ENCODE data around the gene OGFOD2. TPM values are rescaled to one million over a fixed set of nuclear protein-coding genes. Genes with fewer than 3 reads are reported as not detected.
A peak's percentile ranks its signal among the peaks of the same experiment; 100 is the strongest.

OGFOD2 gene
- total and polyA plus RNA-seq, 9 of the 15 experiments (the other 6 are each of a cell fraction or from before 2014, with no cell fraction given), result 1.4 to 111 (median 18.5) TPM

- TF ChIP-seq CBFA2T3 (IDR thresholded peaks at IDR 0.05) (no peak), ZNF76 (CRISPR knock-in tag; IDR thresholded peaks at IDR 0.05; ENCODE audit: borderline replicate concordance) (peak; percentile 78; the same call in 1 of the 2 replicates), ELF1 (tag; IDR thresholded peaks at IDR 0.05) (no peak; the same call in 1 of the 2 replicates), SLC30A9 (CRISPR knock-in tag; IDR thresholded peaks at IDR 0.05) (no peak), ZNF274 (IDR thresholded peaks at IDR 0.05; ENCODE audit: borderline replicate concordance, low read depth, low read length) (no peak), ZNF764 (CRISPR knock-in tag; IDR thresholded peaks at IDR 0.05; ENCODE audit: low read depth) (no peak), SIN3A (IDR thresholded peaks at IDR 0.05; ENCODE audit: borderline replicate concordance in 2 of 2, control insufficient read depth in 1 of 2, low read depth in 2 of 2, low read length in 2 of 2) (peak in 1 of 2 experiments; percentile 75; a peak in 2 of 4 replicates), ZNF354B (CRISPR knock-in tag; IDR thresholded peaks at IDR 0.05) (no peak), PTTG1 (tag; IDR thresholded peaks at IDR 0.05; ENCODE audit: low read depth) (no peak), SIRT6 (IDR thresholded peaks at IDR 0.05; ENCODE audit: low read depth, low read length) (no peak), SRSF7 (optimal IDR thresholded peaks at IDR 0.05; ENCODE audit: low read depth, low read length) (no peak), HOMEZ (CRISPR knock-in tag; IDR thresholded peaks at IDR 0.05) (no peak), ZBTB26 (CRISPR knock-in tag; IDR thresholded peaks at IDR 0.05) (no peak), REST (IDR thresholded peaks at IDR 0.05; ENCODE audit: borderline replicate concordance) (no peak), REST (CRISPR knock-in tag; IDR thresholded peaks at IDR 0.05; ENCODE audit: low read depth) (no peak; the same call in 1 of the 2 replicates), PHB2 (IDR thresholded peaks at IDR 0.05; ENCODE audit: low read depth) (no peak), NCOR1 (IDR thresholded peaks at IDR 0.05) (peak; percentile 26; the same call in 1 of the 2 replicates), TAF7 (tag; IDR thresholded peaks at IDR 0.05) (no peak)
Observed at GRCh38 chr12:122980183-122981035, 5.4 kb downstream of the OGFOD2 start, which contains the start of gene ARL6IP4 (continued).

Data from K562 (cell line).